ES-I3 (cell line): ENCODE data around the gene DCHS1.

ENCODE experiments used
- H3K36me3 ChIP-seq: 2 replicates; pipeline ENCODE4 v1.6.1; 2013; ENCODE audit warnings: mild to moderate bottlenecking, low read length, control low read depth, moderate library complexity; ENCODE audit not compliant: insufficient read depth
- H3K4me1 ChIP-seq: 2 replicates; pipeline ENCODE4 v1.6.1; 2013; ENCODE audit warnings: mild to moderate bottlenecking, control low read depth, low read length; ENCODE audit not compliant: insufficient read depth
- H3K9ac ChIP-seq: 2 replicates; pipeline ENCODE4 v1.6.1; 2013; ENCODE audit warnings: low read depth, mild to moderate bottlenecking, low read length, moderate library complexity
- H3K9me3 ChIP-seq: 2 replicates; pipeline ENCODE4 v1.6.1; 2013; ENCODE audit warnings: mild to moderate bottlenecking, low read length, moderate library complexity; ENCODE audit not compliant: control insufficient read depth, insufficient read depth

DCHS1 gene

GRCh38 chr11:6642957-6643356 lies 12.7 kb downstream of the DCHS1 start:
- H3K4me1 ChIP-seq, result peaks cover 12% of the 10 kb centered on the region
- no peak overlapping the region for H3K9ac ChIP-seq
- H3K36me3 ChIP-seq, result no peaks in the 10 kb centered on the region
- no peaks in the 10 kb centered on the region for H3K9me3 ChIP-seq

GRCh38 chr11:6640985-6641701 lies 14.5 kb downstream of the DCHS1 start:
- Histone ChIP-seq H3K9ac (no peak overlapping the region), H3K36me3 (no peaks in the 10 kb centered on the region), H3K4me1 (no peaks in the 10 kb centered on the region; the same call in 1 of the 2 replicates)

GRCh38 chr11:6640036-6640984 lies 15.3 kb downstream of the DCHS1 start:
- Histone ChIP-seq H3K36me3 (no peaks in the 10 kb centered on the region), H3K9ac (no peak overlapping the region), H3K4me1 (peaks cover 6% of the 10 kb centered on the region; the same call in 1 of the 2 replicates), H3K9me3 (no peaks in the 10 kb centered on the region)

More at GRCh38 chr11:6640985-6641701, 14.5 kb downstream of the DCHS1 start:
- H3K9me3 ChIP-seq, result no peaks in the 10 kb centered on the region

GRCh38 chr11:6638429-6638828 lies 17.2 kb downstream of the DCHS1 start:
- H3K9me3 ChIP-seq, result no peaks in the 10 kb centered on the region
- peaks cover 7% of the 10 kb centered on the region; the same call in 1 of the 2 replicates for H3K4me1 ChIP-seq
- no peaks in the 10 kb centered on the region for H3K36me3 ChIP-seq
- H3K9ac ChIP-seq, result no peak overlapping the region

GRCh38 chr11:6637871-6638270 lies 17.7 kb downstream of the DCHS1 start:
- Histone ChIP-seq H3K9me3 (no peaks in the 10 kb centered on the region), H3K4me1 (peaks cover 7% of the 10 kb centered on the region; the same call in 1 of the 2 replicates), H3K9ac (no peak overlapping the region), H3K36me3 (no peaks in the 10 kb centered on the region)

DNA sequence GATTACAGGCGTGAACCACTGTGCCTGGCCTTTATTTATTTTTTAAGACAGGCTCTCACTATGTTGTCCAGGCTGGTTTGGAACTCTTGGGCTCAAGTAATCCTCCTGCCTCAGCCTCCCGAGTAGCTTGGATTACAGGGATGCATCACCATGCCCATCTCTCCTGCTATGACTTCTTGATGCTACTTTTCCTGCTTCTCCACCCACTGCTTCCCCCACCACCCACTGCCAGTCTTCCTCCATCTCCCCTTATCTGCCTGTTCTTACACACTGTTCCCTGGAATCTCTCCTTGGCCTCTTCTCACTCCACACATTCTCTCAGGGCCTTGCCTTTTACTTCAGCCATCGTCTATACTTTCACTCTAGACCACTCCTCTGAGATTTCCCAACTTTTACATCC lies 19.1 kb downstream of the DCHS1 start:
- H3K9me3 ChIP-seq, result no peaks in the 10 kb centered on the region
- no peaks in the 10 kb centered on the region for H3K36me3 ChIP-seq
- no peak overlapping the region for H3K9ac ChIP-seq
- H3K4me1 ChIP-seq, result peaks cover 7% of the 10 kb centered on the region; the same call in 1 of the 2 replicates

- H3K36me3 ChIP-seq, result no peaks in the 10 kb centered on the region
- peaks cover 7% of the 10 kb centered on the region; the same call in 1 of the 2 replicates for H3K4me1 ChIP-seq
- no peak overlapping the region for H3K9ac ChIP-seq
- H3K9me3 ChIP-seq, result no peaks in the 10 kb centered on the region
Measured at GRCh38 chr11:6635082-6635932, 20.3 kb downstream of the DCHS1 start.

- peaks cover 7% of the 10 kb centered on the region; the same call in 1 of the 2 replicates for H3K4me1 ChIP-seq
- no peaks in the 10 kb centered on the region for H3K9me3 ChIP-seq
- H3K36me3 ChIP-seq, result no peaks in the 10 kb centered on the region
- no peak overlapping the region for H3K9ac ChIP-seq
Measured at GRCh38 chr11:6634534-6634933, 21.1 kb downstream of the DCHS1 start.

DNA sequence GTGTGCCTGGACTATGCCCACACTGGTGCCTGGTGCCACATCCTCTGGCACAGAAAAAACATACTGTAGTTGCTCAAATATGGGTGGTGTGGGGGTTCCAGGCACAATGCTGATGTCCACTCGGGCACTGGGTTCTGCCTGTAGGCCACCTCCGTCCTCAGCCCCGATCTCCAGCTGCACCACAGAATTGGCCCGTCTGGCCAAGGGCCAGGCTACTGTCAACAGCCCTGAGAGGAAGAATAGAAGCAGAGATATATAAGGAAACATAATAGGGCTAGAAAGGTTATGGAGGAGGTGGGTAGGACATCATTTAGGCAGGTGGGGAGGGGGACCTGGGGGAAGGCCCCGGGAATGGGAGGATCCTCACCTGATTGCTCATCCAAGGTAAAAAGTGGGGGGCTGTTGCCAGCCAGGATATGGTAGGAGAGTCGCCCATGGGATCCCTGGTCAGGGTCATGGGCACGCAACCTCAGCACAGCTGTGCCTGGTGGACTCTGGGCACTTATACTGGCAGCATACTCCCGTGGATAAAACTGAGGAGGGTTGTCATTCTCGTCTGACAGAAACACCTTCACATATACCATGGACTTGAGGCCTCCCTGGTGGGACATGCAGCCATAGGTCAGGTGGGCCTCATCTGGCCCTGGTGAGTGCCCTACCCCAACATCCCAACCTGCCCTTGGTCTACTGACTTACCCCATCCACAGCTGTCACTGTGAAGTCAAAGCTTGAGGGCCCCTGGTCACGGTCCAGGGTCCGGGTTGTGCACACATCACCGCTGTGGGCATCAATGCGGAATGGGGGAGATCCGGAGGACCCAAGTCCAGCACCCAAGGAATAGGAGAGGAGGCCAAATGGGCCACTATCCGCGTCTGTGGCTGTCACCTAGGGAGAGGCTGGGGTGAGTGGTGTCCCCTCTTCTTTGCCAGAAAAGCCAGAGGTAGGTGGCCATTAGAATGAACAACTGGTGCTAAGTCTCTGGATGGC lies 21.9 kb downstream of the DCHS1 start:
- H3K9ac ChIP-seq, result no peak overlapping the region
- peaks cover 7% of the 10 kb centered on the region; the same call in 1 of the 2 replicates for H3K4me1 ChIP-seq
- H3K36me3 ChIP-seq, result no peaks in the 10 kb centered on the region
- no peaks in the 10 kb centered on the region for H3K9me3 ChIP-seq

DNA sequence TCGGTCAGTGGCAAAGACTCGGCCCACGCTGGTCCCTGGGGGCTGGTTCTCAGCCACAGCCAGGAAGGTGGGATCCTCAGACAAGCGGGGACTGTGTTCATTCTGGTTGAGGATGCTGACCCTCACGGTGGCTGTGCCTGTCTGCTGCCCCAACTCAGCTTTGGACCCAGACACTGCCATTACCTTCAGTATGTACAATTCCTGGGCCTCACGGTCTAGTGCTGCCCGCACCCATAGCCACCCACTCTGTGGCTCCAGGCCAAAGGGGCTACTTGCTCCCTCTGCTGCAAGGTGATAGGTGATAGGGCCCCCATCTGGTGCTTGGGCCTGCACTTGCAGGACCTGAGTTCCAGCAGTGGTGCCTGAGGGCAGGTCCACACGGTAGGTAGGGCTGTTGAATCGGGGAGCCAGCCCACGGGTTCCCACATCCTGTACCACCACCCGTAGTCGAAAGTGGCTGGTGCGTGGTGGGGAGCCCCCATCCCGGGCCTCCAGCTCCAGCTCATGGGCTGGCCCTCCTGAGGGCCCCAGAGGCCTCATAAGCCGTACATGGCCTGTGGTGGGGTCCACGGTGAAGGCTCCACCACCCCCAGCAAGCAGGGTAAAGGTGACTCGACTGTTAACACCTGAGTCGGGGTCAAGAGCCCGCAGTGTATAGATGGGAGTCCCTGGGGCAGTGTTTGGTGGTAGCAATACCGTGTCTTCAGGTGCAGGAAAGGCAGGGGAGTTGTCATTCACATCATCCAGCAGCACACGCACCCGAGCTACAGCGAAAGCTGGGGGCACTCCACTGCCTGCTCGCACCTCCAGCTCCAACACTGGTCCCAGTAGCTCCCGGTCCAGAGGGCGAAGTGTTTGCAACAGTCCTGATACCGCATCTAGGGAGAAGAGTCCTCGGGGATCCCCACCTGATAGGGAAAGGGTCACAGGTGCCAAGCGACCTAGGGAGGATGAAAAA lies 23.2 kb downstream of the DCHS1 start:
- H3K36me3 ChIP-seq, result no peaks in the 10 kb centered on the region
- no peaks in the 10 kb centered on the region for H3K9me3 ChIP-seq
- no peak overlapping the region for H3K9ac ChIP-seq
- H3K4me1 ChIP-seq, result peaks cover 7% of the 10 kb centered on the region; the same call in 1 of the 2 replicates

DNA sequence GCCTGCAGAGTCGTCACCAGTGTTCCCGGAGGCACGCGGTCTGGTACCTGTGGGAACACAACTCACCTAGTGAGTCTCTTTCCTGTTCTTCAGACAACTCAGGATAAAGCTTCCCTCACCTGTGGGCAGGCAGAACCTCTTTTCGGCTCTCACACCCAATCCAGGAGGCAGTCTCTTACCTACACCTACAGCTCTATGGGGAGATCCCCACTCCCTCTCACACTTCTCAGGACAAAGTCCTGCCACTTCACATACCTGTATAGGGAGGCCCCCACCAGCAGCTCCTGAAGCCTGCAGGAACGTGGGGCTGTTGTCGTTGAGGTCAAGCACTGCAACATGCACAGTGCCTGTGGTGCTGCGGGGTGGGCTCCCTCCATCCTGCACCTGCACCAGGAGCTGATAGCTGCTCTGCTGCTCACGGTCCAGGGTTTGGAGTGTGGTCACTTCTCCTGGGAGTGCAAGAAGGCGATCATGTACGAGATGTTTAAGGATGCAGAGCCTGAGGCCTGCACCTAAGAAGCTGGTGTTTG lies 24.2 kb downstream of the DCHS1 start:
- Histone ChIP-seq H3K9ac (no peak overlapping the region), H3K9me3 (no peaks in the 10 kb centered on the region), H3K4me1 (peaks cover 7% of the 10 kb centered on the region; the same call in 1 of the 2 replicates), H3K36me3 (no peaks in the 10 kb centered on the region)
